GM12892 (cell line): Measurements from ENCODE around the gene MAPK8IP3.

ENCODE experiments used
- POLR2A ChIP-seq: IDR thresholded peaks from 2 replicates; pipeline ENCODE4 v1.6.1; 2011; ENCODE audit warnings: low read depth, low read length, control low read depth
- POLR2AphosphoS5 ChIP-seq: IDR thresholded peaks from 2 replicates; pipeline ENCODE4 v1.6.1; 2011; ENCODE audit warnings: low read depth, low read length, control low read depth
- TAF1 ChIP-seq: IDR thresholded peaks from 2 replicates; pipeline ENCODE4 v1.6.1; 2011; ENCODE audit warnings: low read depth, mild to moderate bottlenecking, control low read depth, low read length, borderline replicate concordance

DNA sequence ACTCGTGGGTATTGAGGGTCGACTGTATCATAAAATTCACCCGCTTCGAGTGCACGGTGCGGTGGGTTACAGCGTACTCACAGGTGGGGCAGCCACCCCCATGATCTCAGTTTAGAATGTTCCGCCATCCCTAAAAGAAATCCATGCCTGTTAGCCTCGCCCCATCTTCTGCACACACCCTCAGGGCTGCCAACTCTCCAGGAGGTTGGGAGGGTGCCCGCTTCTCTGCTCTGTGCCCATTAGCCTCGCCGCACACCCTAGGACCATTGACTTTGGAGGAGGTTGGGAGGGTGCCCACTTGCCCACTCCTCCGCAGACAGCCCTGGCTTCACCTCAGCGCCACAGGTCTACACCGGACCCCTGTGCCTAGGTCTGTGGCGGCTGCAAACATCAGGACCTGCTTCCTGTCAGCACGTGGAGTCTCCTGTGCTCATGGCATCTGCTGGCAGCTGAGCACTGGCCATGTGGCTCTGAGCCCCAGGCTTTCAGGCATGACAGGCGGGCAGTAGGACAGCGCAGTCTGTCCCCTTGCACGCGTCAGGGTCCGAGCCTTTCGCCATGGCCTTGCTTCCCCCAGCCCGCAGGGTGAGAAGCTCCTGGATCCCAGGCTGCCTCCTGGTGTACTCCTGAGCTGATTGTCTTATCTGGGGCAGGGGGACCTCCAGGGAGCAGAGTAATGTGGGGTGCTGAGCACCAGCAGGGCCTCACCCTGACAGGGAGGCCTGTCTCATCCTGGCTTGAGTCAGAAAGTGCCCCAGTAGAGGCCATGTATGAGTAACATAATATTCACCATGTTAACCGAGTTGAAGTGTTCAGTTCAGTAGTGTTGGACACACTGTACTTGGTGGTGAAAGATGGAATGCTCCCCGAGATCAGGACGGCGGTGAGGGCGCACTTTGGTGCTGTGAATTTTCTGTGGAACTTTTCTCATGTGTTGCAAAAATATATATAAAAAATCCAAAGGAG, 43.4 kb downstream of the MAPK8IP3 start:
- TF ChIP-seq POLR2A: no peak
- no peak for TF ChIP-seq POLR2AphosphoS5
- no peak for TF ChIP-seq TAF1
